Bronchial epithelial cell (primary cell): Measurements from ENCODE around the gene ASXL1. TPM values are rescaled to one million over a fixed set of nuclear protein-coding genes. Genes with fewer than 3 reads are reported as not detected.
A peak's percentile ranks its signal among the peaks of the same experiment; 100 is the strongest.
"Not testable (repeated sequence)": the region's sequence is repeated elsewhere in the genome, so short reads cannot be mapped to it uniquely, and the experiment has no call there.

Experiments
- DNase-seq: peaks from one replicate; pipeline ENCODE4 v3.0.0-alpha.2; 2010; ENCODE audit warnings: low read depth
- FAIRE-seq: peaks from 2 replicates; lab custom pipeline; 2011; peaks lifted over from hg19 to GRCh38; lab: Jason Lieb, UNC
- H3K27me3 ChIP-seq: 2 replicates; pipeline ENCODE4 v1.5.1; 2011; ENCODE audit warnings: low read length; ENCODE audit not compliant: control insufficient read depth, insufficient read depth
- H3K36me3 ChIP-seq: 2 replicates; pipeline ENCODE4 v1.5.1; 2011; ENCODE audit warnings: low read length; ENCODE audit not compliant: control insufficient read depth, insufficient read depth
- H3K4me3 ChIP-seq: 2 replicates; pipeline ENCODE4 v1.5.1; 2011; ENCODE audit warnings: mild to moderate bottlenecking, low read depth, low read length, control low read depth
- total RNA-seq: library from RNA; depleted of rRNA; stranded (reverse); fragments of >200 nt; gene quantifications from 2 replicates; pipeline ENCODE4 v1.2.1, GENCODE V29; 2014
- TF ChIP-seq, protein P1 (sequence below): IDR thresholded peaks from 2 replicates; pipeline ENCODE4 v1.5.1; 2011; ENCODE audit warnings: mild to moderate bottlenecking, moderate library complexity, low read length, control low read depth, inconsistent platforms; ENCODE audit not compliant: insufficient read depth, severe bottlenecking

ASXL1 gene
- total RNA-seq, 1 donor from 2014 or later, result 17.6 TPM

DNA sequence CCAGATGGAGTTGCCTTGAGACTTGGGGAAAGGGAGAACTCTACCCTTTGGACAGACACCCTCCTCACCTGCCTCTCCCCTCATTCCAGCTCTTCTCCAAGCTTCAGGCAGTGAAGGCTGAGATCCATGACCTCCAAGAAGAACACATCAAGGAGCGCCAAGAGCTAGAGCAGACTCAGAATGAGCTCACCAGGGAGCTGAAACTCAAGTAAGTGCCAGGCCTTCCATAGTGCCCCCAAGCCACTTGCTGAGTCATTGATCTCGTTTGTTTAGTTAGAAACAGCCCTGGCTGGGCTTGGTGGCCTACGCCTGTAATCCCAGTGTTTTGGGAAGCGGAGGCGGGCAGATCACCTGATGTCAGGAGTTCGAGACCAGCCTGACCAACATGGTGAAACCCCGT lies 41.5 kb upstream of the ASXL1 start:
- FAIRE-seq (no peak), DNase-seq (peak; percentile 38)
- Histone ChIP-seq H3K36me3 (peaks cover 5% of the 10 kb centered on the region), H3K27me3 (no peaks in the 10 kb centered on the region), H3K4me3 (no peak overlapping the region)
- TF ChIP-seq, protein P1, sequence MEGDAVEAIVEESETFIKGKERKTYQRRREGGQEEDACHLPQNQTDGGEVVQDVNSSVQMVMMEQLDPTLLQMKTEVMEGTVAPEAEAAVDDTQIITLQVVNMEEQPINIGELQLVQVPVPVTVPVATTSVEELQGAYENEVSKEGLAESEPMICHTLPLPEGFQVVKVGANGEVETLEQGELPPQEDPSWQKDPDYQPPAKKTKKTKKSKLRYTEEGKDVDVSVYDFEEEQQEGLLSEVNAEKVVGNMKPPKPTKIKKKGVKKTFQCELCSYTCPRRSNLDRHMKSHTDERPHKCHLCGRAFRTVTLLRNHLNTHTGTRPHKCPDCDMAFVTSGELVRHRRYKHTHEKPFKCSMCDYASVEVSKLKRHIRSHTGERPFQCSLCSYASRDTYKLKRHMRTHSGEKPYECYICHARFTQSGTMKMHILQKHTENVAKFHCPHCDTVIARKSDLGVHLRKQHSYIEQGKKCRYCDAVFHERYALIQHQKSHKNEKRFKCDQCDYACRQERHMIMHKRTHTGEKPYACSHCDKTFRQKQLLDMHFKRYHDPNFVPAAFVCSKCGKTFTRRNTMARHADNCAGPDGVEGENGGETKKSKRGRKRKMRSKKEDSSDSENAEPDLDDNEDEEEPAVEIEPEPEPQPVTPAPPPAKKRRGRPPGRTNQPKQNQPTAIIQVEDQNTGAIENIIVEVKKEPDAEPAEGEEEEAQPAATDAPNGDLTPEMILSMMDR, result no peak

DNA sequence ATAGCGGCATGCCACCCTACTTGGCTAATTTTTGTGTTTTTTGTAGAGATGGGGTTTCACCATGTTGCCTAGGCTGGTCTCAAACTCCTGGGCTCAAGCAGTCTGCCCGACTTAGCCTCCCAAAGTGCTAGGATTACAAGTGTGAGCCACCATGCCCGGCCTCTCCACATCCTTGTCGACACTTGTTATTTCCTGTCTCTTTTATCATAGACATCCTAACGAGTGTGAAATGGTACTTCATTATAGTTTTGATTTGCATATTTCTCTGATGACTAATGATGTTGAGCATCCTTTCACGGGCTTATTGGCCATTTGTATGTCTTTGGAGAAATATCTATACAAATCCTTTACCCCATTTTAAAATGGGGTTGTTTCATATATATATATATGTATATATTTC lies 39.0 kb upstream of the ASXL1 start:
- TF ChIP-seq, protein P1, result no peak
- no peak for DNase-seq
- peaks cover 5% of the 10 kb centered on the region for H3K36me3 ChIP-seq
- no peaks in the 10 kb centered on the region for H3K27me3 ChIP-seq
- H3K4me3 ChIP-seq, result no peak overlapping the region
- no peak for FAIRE-seq

DNA sequence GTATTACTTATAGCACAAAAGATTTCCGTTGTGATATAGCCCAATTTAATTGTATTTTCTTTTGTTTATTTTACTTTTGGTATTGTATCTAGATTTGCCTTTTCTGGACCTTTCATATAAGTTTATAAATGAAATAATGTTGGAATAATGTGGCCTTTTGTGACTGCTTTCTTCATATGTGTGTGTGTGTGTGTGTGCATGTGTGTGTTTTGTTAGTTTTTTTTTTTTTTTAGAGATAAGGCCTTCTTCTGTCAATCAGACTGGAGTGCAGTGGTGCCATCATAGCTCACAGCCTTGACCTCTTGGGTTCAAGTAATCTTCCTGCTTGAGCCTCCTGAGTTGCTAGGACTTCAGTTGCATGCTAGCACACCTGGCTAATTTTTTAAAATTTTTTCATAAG lies 37.8 kb upstream of the ASXL1 start:
- FAIRE-seq (no peak), DNase-seq (no peak)
- Histone ChIP-seq H3K4me3 (no peak overlapping the region), H3K36me3 (peaks cover 4% of the 10 kb centered on the region), H3K27me3 (no peaks in the 10 kb centered on the region)
- TF ChIP-seq, protein P1, result no peak

DNA sequence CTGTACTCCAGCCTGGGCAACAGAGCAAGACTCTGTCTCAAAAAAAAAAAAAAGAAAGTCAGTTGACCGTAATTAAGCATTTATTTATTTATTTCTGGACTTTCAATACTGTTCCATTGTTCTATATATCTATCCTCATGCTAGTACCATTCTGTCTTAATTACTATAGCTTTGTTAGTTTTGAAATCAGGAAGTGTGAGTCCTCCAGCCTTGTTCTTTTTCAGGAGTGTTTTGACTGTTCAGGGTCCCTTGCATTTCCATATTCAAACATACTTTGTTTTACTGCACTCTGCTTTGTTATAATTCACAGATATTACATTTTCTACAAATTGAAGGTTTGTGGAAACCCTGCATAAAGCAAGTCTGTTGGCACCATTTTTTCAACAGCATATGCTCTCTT lies 36.7 kb upstream of the ASXL1 start:
- DNase-seq, result no peak
- TF ChIP-seq, protein P1, result no peak
- FAIRE-seq, result no peak

DNA sequence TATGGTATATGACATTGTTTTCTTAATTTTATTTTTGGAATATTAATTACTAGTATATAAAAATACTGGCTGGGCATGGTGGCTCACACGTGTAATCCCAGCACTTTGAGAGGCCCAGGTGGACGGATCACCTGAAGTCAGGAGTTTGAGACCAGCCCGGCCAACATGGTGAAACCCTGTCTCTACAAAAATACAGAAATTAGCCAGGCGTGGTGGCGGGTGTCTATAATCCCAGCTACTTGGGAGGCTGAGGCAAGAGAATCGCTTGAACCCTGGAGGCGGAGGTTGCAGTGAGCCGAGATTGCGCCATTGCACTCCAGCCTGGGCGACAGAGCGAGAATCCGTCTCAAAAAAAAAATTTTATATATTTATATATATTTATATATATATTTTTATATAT lies 35.9 kb upstream of the ASXL1 start:
- FAIRE-seq, DNase-seq, H3K36me3 ChIP-seq, H3K27me3 ChIP-seq, H3K4me3 ChIP-seq: not testable (repeated sequence)

More for the DNA sequence above, 36.7 kb upstream of the ASXL1 start:
- H3K36me3 ChIP-seq, result peaks cover 4% of the 10 kb centered on the region
- no peaks in the 10 kb centered on the region for H3K27me3 ChIP-seq
- no peak overlapping the region for H3K4me3 ChIP-seq

DNA sequence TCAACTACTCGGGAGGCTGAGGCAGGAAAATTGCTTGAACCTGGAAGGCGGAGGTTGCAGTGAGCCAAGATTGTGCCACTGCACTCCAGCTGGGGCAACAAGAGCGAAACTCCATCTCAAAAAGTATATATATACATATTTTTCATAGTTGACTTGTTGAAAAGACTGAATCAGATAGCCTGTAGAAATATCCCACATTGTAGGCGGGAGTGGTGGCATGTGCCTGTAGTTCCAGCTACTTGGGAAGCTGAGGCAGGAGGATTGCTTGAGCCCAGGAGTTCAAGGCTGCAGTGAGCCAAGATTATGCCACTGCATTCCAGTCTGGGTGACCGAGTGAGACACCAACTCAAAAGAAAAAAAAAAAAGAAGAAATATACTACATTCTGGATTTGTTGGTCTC lies 34.4 kb upstream of the ASXL1 start:
- not testable (repeated sequence) for H3K36me3 ChIP-seq, H3K4me3 ChIP-seq, DNase-seq, H3K27me3 ChIP-seq, FAIRE-seq

DNA sequence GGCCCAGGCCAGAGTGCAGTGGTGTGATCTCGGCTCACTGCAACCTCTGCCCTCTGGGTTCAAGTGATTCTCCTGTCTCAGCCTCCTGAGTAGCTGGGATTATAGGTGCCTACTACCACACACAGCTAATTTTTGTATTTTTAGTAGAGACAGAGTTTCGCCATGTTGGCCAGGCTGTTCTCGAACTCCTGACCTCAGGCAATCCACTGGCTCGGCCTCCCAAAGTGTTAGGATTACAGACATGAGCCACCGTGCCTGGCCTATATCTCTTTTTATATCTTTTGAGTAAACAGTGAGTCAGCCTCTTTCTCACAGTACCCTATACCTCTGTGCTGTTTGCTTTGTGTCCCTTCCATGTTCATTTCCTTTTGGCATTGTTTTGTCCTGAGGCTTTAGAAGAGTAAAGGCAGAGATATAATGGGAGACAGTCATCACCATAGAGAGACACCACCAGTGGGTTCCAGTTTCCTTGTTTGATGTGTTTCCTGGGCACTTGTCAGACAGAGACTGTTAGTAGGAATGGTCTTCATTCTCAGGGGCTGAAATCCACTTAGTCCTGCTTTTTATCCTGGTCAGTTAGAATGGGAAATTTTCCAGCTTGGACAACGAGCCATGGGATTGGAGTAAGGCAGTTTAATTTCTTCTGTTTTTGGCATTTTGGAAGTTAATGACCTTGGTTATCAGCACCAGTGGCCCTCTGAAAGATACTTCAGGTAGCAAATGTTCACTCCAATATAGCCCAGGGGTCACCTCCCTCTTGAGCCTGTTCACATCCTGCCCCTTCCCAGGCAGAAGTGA lies 32.2 kb upstream of the ASXL1 start:
- FAIRE-seq (no peak), DNase-seq (peak; percentile 93)
- TF ChIP-seq, protein P1, result no peak
- no peaks in the 10 kb centered on the region for H3K27me3 ChIP-seq
- no peak overlapping the region for H3K4me3 ChIP-seq
- H3K36me3 ChIP-seq, result peaks cover 3% of the 10 kb centered on the region
